HL-60/S4 treated with phorbol 12-myristate 13-acetate at 8.2 ng/mL for 4 days and 3 days (cell line): ENCODE data around the gene POC1A.
"Not testable (repeated sequence)": the region's sequence is repeated elsewhere in the genome, so short reads cannot be mapped to it uniquely, and the experiment has no call there.

Experiments used
- in situ Hi-C: fragments of 300-500 bp; cut with MboI; formaldehyde crosslinking; loops from 2 replicates; pipeline ENCODE4 v1.15.0; 2022; ENCODE audit warnings: low sequenced_read_pairs

The POC1A gene

DNA sequence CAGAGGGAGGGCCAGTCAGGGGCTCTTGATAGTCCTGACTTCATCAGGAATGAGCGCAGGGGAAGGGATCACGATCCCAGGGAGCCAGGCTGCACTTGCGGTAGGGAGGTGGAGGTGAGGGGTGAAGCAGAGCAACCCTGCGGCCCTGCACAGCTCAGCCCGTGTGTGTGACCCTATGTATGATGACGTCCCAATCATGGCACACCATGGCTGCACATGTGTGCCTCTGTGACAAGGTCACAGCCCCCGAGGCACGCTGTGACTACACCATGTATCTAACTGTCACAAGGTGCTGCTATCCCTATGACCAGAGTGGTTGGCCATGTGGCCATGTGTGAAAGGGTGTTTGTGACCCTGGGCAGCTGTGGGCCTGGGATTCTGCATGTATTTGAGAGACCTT lies 30.5 kb upstream of the POC1A start:
- in situ Hi-C loops, result no loop called here

DNA sequence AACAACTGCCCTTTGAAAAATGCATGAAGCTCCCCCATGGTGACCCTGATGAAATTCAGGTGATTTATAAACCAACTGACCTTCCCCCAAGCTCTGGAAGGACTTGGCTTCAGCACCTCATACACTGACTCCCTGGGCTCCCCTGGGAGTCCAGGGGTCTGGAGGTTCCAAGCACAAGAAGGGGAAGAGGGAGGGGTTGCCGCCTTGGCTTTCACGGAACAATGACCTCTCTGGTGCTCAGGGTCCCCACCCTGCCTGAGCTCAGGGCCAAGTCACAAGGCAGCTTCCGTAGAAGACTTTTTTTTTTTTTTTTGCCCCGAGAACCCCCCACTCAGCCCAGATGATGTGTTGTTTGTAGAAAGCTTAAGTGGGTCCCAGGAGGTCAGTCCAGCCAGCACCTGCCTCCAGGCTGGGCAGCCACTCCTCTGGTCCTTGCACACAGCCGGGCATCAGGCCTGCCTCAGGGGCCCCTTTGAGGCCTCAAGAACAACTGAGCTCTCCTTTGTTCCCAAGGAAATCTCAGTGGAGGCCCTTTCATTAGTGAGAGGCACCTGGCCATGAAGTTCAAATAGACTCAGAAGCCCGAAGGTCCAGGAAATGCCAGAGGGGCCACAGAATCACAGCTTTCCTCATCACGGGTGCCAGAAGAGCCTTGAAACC lies 29.7 kb upstream of the POC1A start:
- in situ Hi-C loops, result no loop called here

GRCh38 chr3:52182691-52183090 lies 28.5 kb upstream of the POC1A start:
- in situ Hi-C loops, result no loop called here

DNA sequence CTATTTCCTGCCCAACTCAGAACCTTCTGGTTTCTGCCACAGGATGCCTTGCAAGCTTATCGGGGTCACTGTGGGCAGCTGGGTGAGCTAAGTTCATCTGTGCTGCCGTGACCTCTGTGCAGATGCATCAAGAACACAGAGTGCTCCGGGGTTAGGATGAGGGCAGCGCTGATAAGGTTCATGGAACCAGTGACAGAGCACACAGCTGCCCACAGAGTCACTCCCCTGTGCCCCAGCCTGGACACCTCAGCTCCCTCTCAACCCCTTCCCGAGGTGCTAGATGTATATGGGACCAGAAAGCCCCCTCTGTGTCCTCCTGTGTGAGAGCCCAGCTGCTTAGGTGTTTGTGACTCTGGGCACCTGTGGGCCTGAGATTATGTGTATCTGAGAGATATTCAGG lies 28.0 kb upstream of the POC1A start:
- in situ Hi-C loops, result no loop called here

- in situ Hi-C loops, result no loop called here
Measured at GRCh38 chr3:52181543-52181942, 27.3 kb upstream of the POC1A start.

- in situ Hi-C loops, result no loop called here
Measured at GRCh38 chr3:52178537-52178936, 24.3 kb upstream of the POC1A start.

- in situ Hi-C loops, result not testable (repeated sequence)
Measured at GRCh38 chr3:52178126-52178525, 23.9 kb upstream of the POC1A start.

GRCh38 chr3:52177701-52178042 lies 23.4 kb upstream of the POC1A start:
- in situ Hi-C loops, result no loop called here

GRCh38 chr3:52176951-52177700 lies 22.9 kb upstream of the POC1A start:
- in situ Hi-C loops, result no loop called here

DNA sequence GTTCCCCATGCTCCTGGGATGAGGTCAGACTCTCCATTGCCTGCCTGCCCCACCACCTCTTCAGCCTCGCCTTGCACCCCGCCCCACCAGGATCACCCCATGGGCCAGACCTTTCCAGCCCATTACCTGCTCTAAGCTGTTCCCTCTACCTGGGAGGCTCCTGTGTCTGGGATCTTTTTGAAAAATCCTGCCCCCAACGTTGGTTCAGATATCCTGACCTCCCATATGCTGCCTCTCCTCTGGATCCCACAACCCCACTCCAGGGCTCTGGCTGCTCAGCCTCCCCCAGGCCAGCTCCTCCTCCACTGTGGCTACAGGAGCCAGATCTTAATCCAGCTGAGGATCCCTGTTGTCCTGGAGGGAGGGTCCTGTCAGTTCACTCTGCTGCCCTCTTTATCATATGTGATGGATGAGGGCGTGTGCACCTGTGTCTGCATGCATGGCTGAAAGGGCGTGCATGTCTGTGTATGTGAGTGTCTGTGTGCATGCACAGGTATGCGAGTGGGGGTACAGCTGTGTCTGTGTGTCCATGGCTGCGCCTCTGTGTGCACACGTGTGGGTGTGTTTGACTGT lies 22.0 kb upstream of the POC1A start:
- in situ Hi-C loops, result no loop called here

GRCh38 chr3:52175416-52176179 lies 21.4 kb upstream of the POC1A start:
- in situ Hi-C loops, result no loop called here

DNA sequence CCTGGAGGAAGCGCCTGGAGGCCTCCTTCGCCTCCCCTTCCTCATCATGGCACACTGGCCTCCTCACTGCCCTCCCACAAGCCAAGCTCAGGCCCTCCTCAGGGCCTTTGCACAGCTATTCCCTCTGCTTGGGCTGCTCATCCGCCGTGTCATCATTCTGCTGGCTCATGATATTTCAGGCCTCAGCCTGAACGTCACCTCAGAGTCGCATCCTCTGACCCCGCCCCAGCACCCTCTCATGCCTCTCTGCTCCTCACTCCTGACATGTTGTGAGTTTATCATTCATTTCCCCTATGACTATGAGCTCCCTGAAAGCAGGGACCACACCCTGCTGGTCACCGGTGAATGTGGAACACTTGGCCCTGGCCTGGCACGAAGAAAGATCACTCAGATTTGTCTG lies 20.7 kb upstream of the POC1A start:
- in situ Hi-C loops, result no loop called here

- in situ Hi-C loops, result no loop called here
Measured at GRCh38 chr3:52173101-52173500, 18.9 kb upstream of the POC1A start.

GRCh38 chr3:52172262-52172757 lies 18.1 kb upstream of the POC1A start:
- in situ Hi-C loops, result no loop called here

- in situ Hi-C loops, result no loop called here
Measured at GRCh38 chr3:52171514-52172261, 17.5 kb upstream of the POC1A start.

GRCh38 chr3:52170217-52170616 lies 16.0 kb upstream of the POC1A start:
- in situ Hi-C loops, result not testable (repeated sequence)

DNA sequence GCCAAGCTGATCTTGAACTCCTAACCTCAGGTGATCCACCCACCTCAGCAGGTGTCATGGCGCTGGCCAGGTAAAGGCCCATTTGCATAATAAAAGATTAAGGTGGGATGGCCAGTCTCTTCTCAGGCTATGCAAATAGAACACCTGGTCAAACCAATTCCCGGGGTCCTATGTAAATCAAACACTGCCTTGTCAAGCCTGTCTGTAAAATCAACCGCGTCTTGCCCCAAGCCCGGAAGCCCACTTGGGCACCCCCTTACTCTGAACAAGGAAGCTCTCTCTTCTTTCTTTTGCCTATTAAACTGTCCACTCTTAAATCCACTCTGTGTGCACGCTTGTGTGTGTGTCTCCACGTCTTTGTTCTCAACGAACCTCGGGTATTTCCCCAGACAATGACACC lies 13.0 kb upstream of the POC1A start:
- in situ Hi-C loops, result no loop called here

- in situ Hi-C loops, result no loop called here
Measured at GRCh38 chr3:52162250-52162872, 8.1 kb upstream of the POC1A start.

DNA sequence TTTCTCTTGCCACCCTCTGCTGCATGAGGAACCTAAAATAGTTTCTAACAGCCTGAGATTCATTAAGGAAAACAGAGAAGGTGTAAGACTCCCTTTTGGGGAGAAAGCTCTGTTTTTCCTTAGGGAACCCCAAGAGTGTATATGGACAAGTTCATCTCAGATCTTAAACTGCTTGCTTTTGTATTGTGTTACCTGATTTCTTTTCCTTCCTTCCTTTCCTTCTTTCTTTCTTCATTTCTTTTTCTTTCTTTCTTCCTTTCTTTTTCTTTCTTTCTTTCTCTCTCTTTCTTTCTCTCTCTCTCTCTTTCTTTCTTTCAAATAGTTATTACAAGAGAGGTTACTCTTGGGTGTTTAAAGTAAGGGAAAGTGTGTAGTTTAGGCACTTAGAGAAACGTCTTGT lies 5.3 kb upstream of the POC1A start:
- in situ Hi-C loops, result no loop called here

DNA sequence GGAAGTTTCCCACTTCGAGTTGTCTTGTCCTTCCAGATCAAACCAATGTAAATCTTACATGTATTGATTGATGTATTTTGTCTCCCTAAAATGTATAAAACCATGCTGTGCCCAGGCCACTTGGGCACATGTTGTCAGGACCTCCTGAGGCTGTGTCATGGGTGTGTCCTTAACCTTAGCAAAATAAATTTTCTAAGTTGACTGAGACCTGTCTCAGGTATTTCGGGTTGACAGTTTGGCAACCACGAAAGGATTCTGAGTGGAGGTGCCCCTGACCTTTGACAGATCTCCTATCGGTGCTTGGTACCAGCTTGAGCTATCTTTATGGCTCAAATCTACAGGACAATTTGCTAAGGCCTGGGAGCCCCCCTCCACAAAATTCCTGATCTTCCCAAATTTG lies 1.7 kb upstream of the POC1A start:
- in situ Hi-C loops, result no loop called here
